ENCODE results near the gene CNN2.

Gene CNN2

GRCh38 chr19:1050989-1051788, 24.8 kb downstream of the CNN2 start:
- DNase-seq (ENCODE audit: low read depth, low spot score), result no peak
- TF ChIP-seq, protein P1, sequence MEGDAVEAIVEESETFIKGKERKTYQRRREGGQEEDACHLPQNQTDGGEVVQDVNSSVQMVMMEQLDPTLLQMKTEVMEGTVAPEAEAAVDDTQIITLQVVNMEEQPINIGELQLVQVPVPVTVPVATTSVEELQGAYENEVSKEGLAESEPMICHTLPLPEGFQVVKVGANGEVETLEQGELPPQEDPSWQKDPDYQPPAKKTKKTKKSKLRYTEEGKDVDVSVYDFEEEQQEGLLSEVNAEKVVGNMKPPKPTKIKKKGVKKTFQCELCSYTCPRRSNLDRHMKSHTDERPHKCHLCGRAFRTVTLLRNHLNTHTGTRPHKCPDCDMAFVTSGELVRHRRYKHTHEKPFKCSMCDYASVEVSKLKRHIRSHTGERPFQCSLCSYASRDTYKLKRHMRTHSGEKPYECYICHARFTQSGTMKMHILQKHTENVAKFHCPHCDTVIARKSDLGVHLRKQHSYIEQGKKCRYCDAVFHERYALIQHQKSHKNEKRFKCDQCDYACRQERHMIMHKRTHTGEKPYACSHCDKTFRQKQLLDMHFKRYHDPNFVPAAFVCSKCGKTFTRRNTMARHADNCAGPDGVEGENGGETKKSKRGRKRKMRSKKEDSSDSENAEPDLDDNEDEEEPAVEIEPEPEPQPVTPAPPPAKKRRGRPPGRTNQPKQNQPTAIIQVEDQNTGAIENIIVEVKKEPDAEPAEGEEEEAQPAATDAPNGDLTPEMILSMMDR (IDR thresholded peaks at IDR 0.05; ENCODE audit: low read depth, low read length), result no peak
- no peak overlapping the region for H3K4me3 ChIP-seq (ENCODE audit: low read depth, low read length)
- in situ Hi-C loops (cut with HindIII; ENCODE audit: low sequenced_read_pairs), result no loop called here

DNA sequence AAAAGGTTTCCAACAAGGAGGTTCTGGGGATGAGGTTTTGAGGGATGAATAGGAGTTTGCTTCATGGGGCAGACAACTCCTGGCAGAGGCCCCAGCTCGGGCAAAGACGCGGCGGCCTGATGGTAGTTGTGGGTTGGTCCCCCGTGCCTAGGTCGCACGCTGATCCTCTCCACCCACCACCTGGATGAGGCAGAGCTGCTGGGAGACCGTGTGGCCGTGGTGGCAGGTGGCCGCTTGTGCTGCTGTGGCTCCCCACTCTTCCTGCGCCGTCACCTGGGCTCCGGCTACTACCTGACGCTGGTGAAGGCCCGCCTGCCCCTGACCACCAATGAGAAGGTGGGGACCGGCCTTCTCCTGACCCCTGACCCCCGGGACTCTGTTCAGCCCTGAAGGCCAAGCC, 25.4 kb downstream of the CNN2 start:
- TF ChIP-seq, protein P1 (IDR thresholded peaks at IDR 0.05; ENCODE audit: low read depth, low read length), result no peak
- in situ Hi-C loops (cut with HindIII; ENCODE audit: low sequenced_read_pairs), result no loop called here
- no peak for DNase-seq (ENCODE audit: low read depth, low spot score)
- H3K4me3 ChIP-seq (ENCODE audit: low read depth, low read length), result no peak overlapping the region

DNA sequence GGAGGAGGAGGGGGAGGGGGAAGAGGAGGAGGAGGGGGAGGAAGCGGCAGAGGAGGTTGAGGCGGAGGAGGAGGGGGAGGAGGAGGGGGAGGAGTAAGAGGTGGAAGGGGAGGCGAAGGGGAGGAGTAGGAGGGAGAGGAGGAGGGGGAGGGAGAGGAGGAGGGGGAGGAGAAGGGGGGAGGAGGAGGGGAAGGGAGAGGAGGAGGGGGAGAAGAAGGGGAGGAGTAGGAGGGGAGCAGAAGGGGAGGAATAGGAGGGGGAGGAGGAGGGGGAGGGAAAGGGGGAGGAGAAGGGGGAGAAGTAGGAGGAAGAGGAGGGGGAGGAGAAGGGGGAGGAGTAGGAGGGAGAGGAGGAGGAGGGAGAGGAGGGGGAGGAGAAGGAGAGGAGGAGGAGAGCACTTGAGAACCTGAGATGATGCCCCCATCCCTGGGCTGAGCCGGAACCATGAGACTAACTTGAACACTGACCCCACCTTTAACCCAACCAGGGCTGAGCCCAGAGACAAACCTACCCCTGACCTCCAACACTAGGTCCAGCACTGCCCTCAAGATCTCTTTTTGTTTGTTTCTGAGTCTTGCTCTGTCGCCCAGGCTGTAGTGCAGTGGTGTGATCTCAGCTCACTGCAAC, 26.1 kb downstream of the CNN2 start:
- H3K4me3 ChIP-seq (ENCODE audit: low read depth, low read length), result no peak overlapping the region
- TF ChIP-seq, protein P1 (IDR thresholded peaks at IDR 0.05; ENCODE audit: low read depth, low read length), result no peak
- in situ Hi-C loops (cut with HindIII; ENCODE audit: low sequenced_read_pairs), result no loop called here
- no peak for DNase-seq (ENCODE audit: low read depth, low spot score)

DNA sequence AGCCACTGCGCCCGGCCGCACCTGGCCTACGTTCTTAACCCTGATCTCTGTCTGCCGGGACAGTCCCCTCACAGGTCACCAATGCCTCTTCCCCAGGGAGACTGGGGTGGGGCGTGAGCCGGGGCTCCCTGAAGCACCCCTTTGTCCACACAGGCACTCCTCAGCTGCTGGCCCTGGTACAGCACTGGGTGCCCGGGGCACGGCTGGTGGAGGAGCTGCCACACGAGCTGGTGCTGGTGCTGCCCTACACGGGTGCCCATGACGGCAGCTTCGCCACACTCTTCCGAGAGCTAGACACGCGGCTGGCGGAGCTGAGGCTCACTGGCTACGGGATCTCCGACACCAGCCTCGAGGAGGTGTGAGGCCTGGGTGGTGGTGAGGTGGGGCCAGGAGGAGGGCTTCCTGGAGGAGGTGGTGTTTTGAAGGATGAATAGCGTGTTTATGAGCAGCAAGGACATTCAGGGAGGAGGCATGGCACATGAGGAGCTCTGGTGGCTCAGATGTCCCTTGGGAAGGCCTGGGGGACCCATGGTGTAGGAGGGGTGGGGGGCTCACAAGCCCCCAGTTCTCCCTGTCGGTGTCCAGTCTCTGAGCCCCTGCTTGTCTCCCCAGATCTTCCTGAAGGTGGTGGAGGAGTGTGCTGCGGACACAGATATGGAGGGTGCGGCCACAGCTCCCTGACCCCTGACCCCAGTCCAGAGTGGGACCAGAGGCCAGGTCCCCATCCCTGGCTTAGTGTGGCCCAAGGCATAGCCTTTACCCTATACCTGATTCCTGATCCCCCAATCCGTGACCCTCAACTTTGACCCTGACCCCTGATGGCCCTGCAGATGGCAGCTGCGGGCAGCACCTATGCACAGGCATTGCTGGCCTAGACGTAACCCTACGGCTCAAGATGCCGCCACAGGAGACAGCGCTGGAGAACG, 27.0 kb downstream of the CNN2 start:
- no peak for DNase-seq (ENCODE audit: low read depth, low spot score)
- H3K4me3 ChIP-seq (ENCODE audit: low read depth, low read length), result no peak overlapping the region
- in situ Hi-C loops (cut with HindIII; ENCODE audit: low sequenced_read_pairs), result no loop called here
- TF ChIP-seq, protein P1 (IDR thresholded peaks at IDR 0.05; ENCODE audit: low read depth, low read length), result no peak

- TF ChIP-seq, protein P1 (IDR thresholded peaks at IDR 0.05; ENCODE audit: low read depth, low read length), result no peak
- no peak for DNase-seq (ENCODE audit: low read depth, low spot score)
- no peak overlapping the region for H3K4me3 ChIP-seq (ENCODE audit: low read depth, low read length)
- in situ Hi-C loops (cut with HindIII; ENCODE audit: low sequenced_read_pairs), result no loop called here
These were observed 28.0 kb downstream of the CNN2 start for GRCh38 chr19:1054102-1055027.
